Activated CD4-positive, alpha-beta T cell treated with anti-CD3 and anti-CD28 coated beads for 24 hours (primary cell): ENCODE results near the gene STXBP4.
A peak's percentile ranks its signal among the peaks of the same experiment; 100 is the strongest.
"Not testable (repeated sequence)": the region's sequence is repeated elsewhere in the genome, so short reads cannot be mapped to it uniquely, and the experiment has no call there.

Source experiments
- DNase-seq, 2 donors: peaks; one replicate each; pipeline ENCODE4 v3.0.0-alpha.2; 2020; ENCODE audit warnings: low read depth in 2 of 2

Gene STXBP4

GRCh38 chr17:55054429-55054828, 85.9 kb downstream of the STXBP4 start:
- no peak for DNase-seq

- no peak for DNase-seq
Observed at GRCh38 chr17:55056526-55056925, 88.0 kb downstream of the STXBP4 start.

- no peak for DNase-seq
Observed at GRCh38 chr17:55057184-55057583, 88.6 kb downstream of the STXBP4 start.

GRCh38 chr17:55059724-55060123, 91.2 kb downstream of the STXBP4 start:
- no peak for DNase-seq

GRCh38 chr17:55062921-55063320, 94.4 kb downstream of the STXBP4 start:
- no peak for DNase-seq

- no peak for DNase-seq
Observed at GRCh38 chr17:55063885-55064874, 95.6 kb downstream of the STXBP4 start.

GRCh38 chr17:55067697-55068439, 99.3 kb downstream of the STXBP4 start:
- DNase-seq: no peak

- no peak for DNase-seq
Observed at GRCh38 chr17:55068862-55069811, 100.6 kb downstream of the STXBP4 start.

- no peak for DNase-seq
Observed at GRCh38 chr17:55069983-55070529, 101.5 kb downstream of the STXBP4 start.

GRCh38 chr17:55072898-55073297, 104.3 kb downstream of the STXBP4 start:
- no peak for DNase-seq

GRCh38 chr17:55073467-55073866, 104.9 kb downstream of the STXBP4 start:
- DNase-seq: not testable (repeated sequence)

- no peak for DNase-seq
Observed at GRCh38 chr17:55081559-55081958, 113.0 kb downstream of the STXBP4 start.

- DNase-seq: no peak
Observed at GRCh38 chr17:55086635-55087058, 118.1 kb downstream of the STXBP4 start.

- DNase-seq: no peak
Observed at GRCh38 chr17:55089256-55089655, 120.7 kb downstream of the STXBP4 start.

- DNase-seq: peak; percentile 6 to 15
Observed at GRCh38 chr17:55090079-55090492, 121.5 kb downstream of the STXBP4 start.

- no peak for DNase-seq
Observed at GRCh38 chr17:55093353-55093752, 124.8 kb downstream of the STXBP4 start.

GRCh38 chr17:55098765-55099164, 130.2 kb downstream of the STXBP4 start:
- no peak for DNase-seq

- no peak for DNase-seq
Observed at GRCh38 chr17:55110521-55110920, 142.0 kb downstream of the STXBP4 start.

- DNase-seq: no peak
Observed at GRCh38 chr17:55114283-55114682, 145.7 kb downstream of the STXBP4 start.

GRCh38 chr17:55116440-55116914, 147.9 kb downstream of the STXBP4 start:
- DNase-seq: no peak

GRCh38 chr17:55117164-55117563, 148.6 kb downstream of the STXBP4 start:
- DNase-seq: no peak
